Sigmoid colon (tissue), 7 donors: ENCODE measurements around the gene ALKBH3. TPM values are rescaled to one million over a fixed set of nuclear protein-coding genes. Genes with fewer than 3 reads are reported as not detected.

ENCODE experiments used
- DNase-seq: peaks from one replicate; pipeline ENCODE4 v3.0.0-alpha.2; 2019
- H3K27ac ChIP-seq, 4 donors: fragments of 200-600 bp; sonication (generic); one replicate each; pipeline ENCODE4 v1.5.1; 2016 to 2019; ENCODE audit warnings: mild to moderate bottlenecking in 1 of 4
- H3K27me3 ChIP-seq, 3 donors: fragments of 200-600 bp; sonication (generic); one replicate each; pipeline ENCODE4 v1.5.1; 2019; ENCODE audit warnings: mild to moderate bottlenecking in 1 of 3
- H3K36me3 ChIP-seq, 4 donors: fragments of 200-600 bp; sonication (generic); one replicate each; pipeline ENCODE4 v1.5.1; 2016 to 2019
- H3K4me1 ChIP-seq, 4 donors: fragments of 200-600 bp; sonication (generic); one replicate each; pipeline ENCODE4 v1.5.1; 2017 to 2019
- H3K4me3 ChIP-seq, 4 donors: fragments of 200-600 bp; sonication (generic); one replicate each; pipeline ENCODE4 v1.5.1; 2017 to 2019; ENCODE audit warnings: mild to moderate bottlenecking in 2 of 4, moderate library complexity in 1 of 4
- H3K9me3 ChIP-seq, 4 donors: fragments of 200-600 bp in 3 of 4; sonication (generic) in 3 of 4; one replicate each; pipeline versions ENCODE4 v1.5.1 to v1.6.1; 2013 to 2019
- CTCF ChIP-seq, 4 experiments: fragments of 450-650 bp in 3 of 4; fragments of 200-600 bp in 1 of 4; IDR thresholded peaks; one replicate each; pipeline ENCODE4 v1.5.1; 2016 to 2019; ENCODE audit warnings: antibody characterized with exemption in 4 of 4, mild to moderate bottlenecking in 3 of 4, moderate library complexity in 2 of 4
- EP300 ChIP-seq, 4 donors: sonication (generic); formaldehyde crosslinking; IDR thresholded peaks; one replicate each; pipeline ENCODE4 v1.6.1; 2017; ENCODE audit warnings: antibody characterized with exemption in 4 of 4
- POLR2A ChIP-seq, 2 donors: fragments of 450-650 bp; IDR thresholded peaks; one replicate each; pipeline ENCODE4 v1.6.1; 2016; ENCODE audit warnings: antibody characterized with exemption in 2 of 2, mild to moderate bottlenecking in 2 of 2, moderate library complexity in 2 of 2
- POLR2AphosphoS5 ChIP-seq, 4 donors: sonication (generic); formaldehyde crosslinking; IDR thresholded peaks; one replicate each; pipeline ENCODE4 v1.6.1; 2017; ENCODE audit warnings: antibody characterized with exemption in 4 of 4
- WGBS, 2 donors: extraction: QIAGEN DNeasy Blood & Tissue Kit; methylation state at CpG; one replicate each; pipeline ENCODE4 v1.1.7; 2013; 5-methylcytosine and 5-hydroxymethylcytosine counted together
- intact Hi-C: fragments of 100-400 bp; cut with DNase I; formaldehyde crosslinking; loops from one replicate; pipeline ENCODE4 v1.15.1; 2023
- polyA plus RNA-seq, 3 donors: library from polyadenylated mRNA; stranded (reverse); fragments of 200-250 nt; gene quantifications; one replicate each; pipeline ENCODE4 v1.2.3, GENCODE V29; 2013
- total RNA-seq, 4 donors: library from RNA; depleted of rRNA; stranded (reverse); fragments of >200 nt; gene quantifications; one replicate each; pipeline ENCODE4 v1.1.0, GENCODE V29; 2016
- donor health status: healthy with polysubstance abuse.
- donor health status: Bipolar disorder and iron deficiency.
- donor health status: healthy.

Gene ALKBH3
- total and polyA plus RNA-seq, 7 donors = 15.7 to 31.2 (median 27.3) TPM

- 80 to 83% methylated on average over 8 of the region's 8 CpGs for WGBS, 2 donors
- Histone ChIP-seq H3K36me3 (peaks cover 0 to 44% (median 8%) of the 10 kb centered on the region in 4 donors), H3K4me3 (no peak overlapping the region)
Measured at GRCh38 chr11:43921561-43922294, 41.1 kb downstream of the ALKBH3 start.

GRCh38 chr11:43922295-43922648 lies 41.6 kb downstream of the ALKBH3 start:
- intact Hi-C loops = no loop called here
- Histone ChIP-seq H3K36me3 (peaks cover 0 to 44% (median 8%) of the 10 kb centered on the region in 4 donors), H3K4me1 (peaks cover 0 to 72% (median 52%) of the 10 kb centered on the region in 4 donors), H3K27ac (peak overlapping the region; percentile 74 to 86 (median 82)), H3K9me3 (no peaks in the 10 kb centered on the region), H3K4me3 (no peak overlapping the region), H3K27me3 (no peaks in the 10 kb centered on the region)
- no peak for DNase-seq
- TF ChIP-seq POLR2A (IDR thresholded peaks at IDR 0.05) (no peak), EP300 (IDR thresholded peaks at IDR 0.05) (no peak), POLR2AphosphoS5 (IDR thresholded peaks at IDR 0.05) (no peak), CTCF (IDR thresholded peaks at IDR 0.05) (no peak)
- WGBS, 2 donors = 88% methylated on average over 3 of the region's 3 CpGs

More at GRCh38 chr11:43921561-43922294, 41.1 kb downstream of the ALKBH3 start:
- DNase-seq = no peak
- H3K9me3 ChIP-seq = no peaks in the 10 kb centered on the region
- no peak for TF ChIP-seq EP300 (IDR thresholded peaks at IDR 0.05)
- TF ChIP-seq POLR2A (IDR thresholded peaks at IDR 0.05) = no peak
- no peak for TF ChIP-seq CTCF (IDR thresholded peaks at IDR 0.05)
- TF ChIP-seq POLR2AphosphoS5 (IDR thresholded peaks at IDR 0.05) = no peak
- intact Hi-C loops = no loop called here
- H3K4me1 ChIP-seq = peaks cover 0 to 74% (median 53%) of the 10 kb centered on the region in 4 donors
- peak overlapping the region; percentile 74 to 86 (median 82) for H3K27ac ChIP-seq
- no peaks in the 10 kb centered on the region for H3K27me3 ChIP-seq

GRCh38 chr11:43922744-43923405 lies 42.2 kb downstream of the ALKBH3 start:
- intact Hi-C loops = no loop called here
- no peak for TF ChIP-seq EP300 (IDR thresholded peaks at IDR 0.05)
- no peak for TF ChIP-seq POLR2A (IDR thresholded peaks at IDR 0.05)
- no peak for TF ChIP-seq CTCF (IDR thresholded peaks at IDR 0.05)
- TF ChIP-seq POLR2AphosphoS5 (IDR thresholded peaks at IDR 0.05) = no peak
- peaks cover 0 to 44% (median 8%) of the 10 kb centered on the region in 4 donors for H3K36me3 ChIP-seq
- DNase-seq = no peak
- peaks cover 0 to 66% (median 50%) of the 10 kb centered on the region in 4 donors for H3K4me1 ChIP-seq
- no peaks in the 10 kb centered on the region for H3K9me3 ChIP-seq
- no peak overlapping the region for H3K4me3 ChIP-seq
- WGBS, 2 donors = 74 to 78% methylated on average over 6 of the region's 6 CpGs
- peak overlapping the region; percentile 74 to 86 (median 82) for H3K27ac ChIP-seq
- H3K27me3 ChIP-seq = no peaks in the 10 kb centered on the region

- WGBS, 2 donors = 71 to 79% methylated on average over 8 of the region's 8 CpGs
- peaks cover 0 to 61% (median 46%) of the 10 kb centered on the region in 4 donors for H3K4me1 ChIP-seq
- peaks cover 0 to 38% (median 8%) of the 10 kb centered on the region in 4 donors for H3K36me3 ChIP-seq
- intact Hi-C loops = no loop called here
- no peaks in the 10 kb centered on the region for H3K9me3 ChIP-seq
- TF ChIP-seq POLR2A (IDR thresholded peaks at IDR 0.05) (no peak), EP300 (IDR thresholded peaks at IDR 0.05) (no peak), CTCF (IDR thresholded peaks at IDR 0.05) (no peak), POLR2AphosphoS5 (IDR thresholded peaks at IDR 0.05) (peak; percentile 43 to 72 (median 46))
- no peaks in the 10 kb centered on the region for H3K27me3 ChIP-seq
- peak overlapping the region; percentile 74 to 86 (median 82) for H3K27ac ChIP-seq
- DNase-seq = peak; percentile 88
- no peak overlapping the region for H3K4me3 ChIP-seq
Measured at GRCh38 chr11:43923406-43924111, 42.9 kb downstream of the ALKBH3 start.
